K562 (cell line): ENCODE data around the gene SLC3A2. TPM values are rescaled to one million over a fixed set of nuclear protein-coding genes. Genes with fewer than 3 reads are reported as not detected.

Experiments used
- HCFC1 ChIP-seq: IDR thresholded peaks from 2 replicates; pipeline ENCODE4 v1.6.1; 2012; ENCODE audit warnings: low read depth, low read length, improper control_type of control experiment
- PHF8 ChIP-seq: fragments of 200-600 bp; sonication (generic); IDR thresholded peaks from 2 replicates; pipeline ENCODE4 v1.6.1; 2012; ENCODE audit warnings: mixed run types, mild to moderate bottlenecking, inconsistent platforms, low read length, moderate library complexity, borderline replicate concordance
- RBM14 ChIP-seq: fragments of 200-400 bp; formaldehyde crosslinking; IDR thresholded peaks from 2 replicates; pipeline ENCODE4 v1.6.1; 2018; ENCODE audit warnings: low read depth, mild to moderate bottlenecking, low read length, moderate library complexity, borderline replicate concordance; ENCODE audit not compliant: insufficient read depth
- XRCC3 ChIP-seq: fragments of 450-650 bp; IDR thresholded peaks from 2 replicates; pipeline ENCODE4 v1.6.1; 2017; ENCODE audit warnings: mild to moderate bottlenecking, moderate library complexity
- ZNF318 ChIP-seq, 2 experiments: fragments of 450-650 bp; IDR thresholded peaks; 2 replicates each; pipeline ENCODE4 v1.6.1; 2016; ENCODE audit warnings: mild to moderate bottlenecking in 2 of 2, borderline replicate concordance in 1 of 2, low read depth in 1 of 2, moderate library complexity in 1 of 2
- polyA plus RNA-seq, 8 experiments: library from polyadenylated mRNA; depleted of rRNA in 4 of 8; stranded (reverse) in 5 of 8; unstranded in 3 of 8; fragments of >200 nt; fragmentation: Nextera tagmentation in 2 of 8; fragmentation: Illumina TruSeq in 1 of 8; extraction: Ambion mirVana in 2 of 8; extraction: Trizol in 1 of 8; gene quantifications; 2 replicates each; pipeline versions ENCODE4 v1.2.1 to v1.2.3, GENCODE V29; 2011 to 2014; ENCODE audit warnings: inconsistent platforms in 1 of 8, missing spikeins in 1 of 8
- total RNA-seq, 7 experiments: library from RNA; depleted of rRNA in 6 of 7; stranded (reverse); fragments of >200 nt in 6 of 7; fragmentation: Illumina TruSeq in 2 of 7; extraction: Trizol in 2 of 7; gene quantifications; 2 replicates each; pipeline versions ENCODE4 v1.2.1 to v1.2.3, GENCODE V29; 2011 to 2021; ENCODE audit warnings: low replicate concordance in 1 of 7
- TF ChIP-seq, protein P1 (sequence below): fragments of 200-800 bp; sonication (Bioruptor generic); IDR thresholded peaks from 2 replicates; pipeline ENCODE4 v1.6.1; 2016; ENCODE audit warnings: missing genetic modification characterization, missing compliant biosample characterization
- TF ChIP-seq, protein P2 (sequence below): sonication (generic); formaldehyde crosslinking; IDR thresholded peaks from 2 replicates; pipeline ENCODE4 v1.5.0; 2020; ENCODE audit warnings: missing genetic modification reagents
- TF ChIP-seq, protein P3 (sequence below), 2 experiments: fragments of 450-650 bp; conservative IDR thresholded peaks; 2 replicates each; pipeline ENCODE4 v1.6.1; 2017; ENCODE audit warnings: mild to moderate bottlenecking in 2 of 2, moderate library complexity in 2 of 2

The SLC3A2 gene
- total and polyA plus RNA-seq, 9 of the 15 experiments (the other 6 are each of a cell fraction or from before 2014, with no cell fraction given) = 20.0 to 296 (median 214) TPM

GRCh38 chr11:62881579-62882430 lies 1.1 kb downstream of the SLC3A2 start (continued):
- TF ChIP-seq ZNF318 (IDR thresholded peaks at IDR 0.05; ENCODE audit: borderline replicate concordance in 1 of 2, low read depth in 1 of 2) (peak in 1 of 2 experiments; percentile 84; a peak in 2 of 4 replicates), PHF8 (no peak), RBM14 (no peak), XRCC3 (no peak), HCFC1 (no peak)
- TF ChIP-seq, protein P1, sequence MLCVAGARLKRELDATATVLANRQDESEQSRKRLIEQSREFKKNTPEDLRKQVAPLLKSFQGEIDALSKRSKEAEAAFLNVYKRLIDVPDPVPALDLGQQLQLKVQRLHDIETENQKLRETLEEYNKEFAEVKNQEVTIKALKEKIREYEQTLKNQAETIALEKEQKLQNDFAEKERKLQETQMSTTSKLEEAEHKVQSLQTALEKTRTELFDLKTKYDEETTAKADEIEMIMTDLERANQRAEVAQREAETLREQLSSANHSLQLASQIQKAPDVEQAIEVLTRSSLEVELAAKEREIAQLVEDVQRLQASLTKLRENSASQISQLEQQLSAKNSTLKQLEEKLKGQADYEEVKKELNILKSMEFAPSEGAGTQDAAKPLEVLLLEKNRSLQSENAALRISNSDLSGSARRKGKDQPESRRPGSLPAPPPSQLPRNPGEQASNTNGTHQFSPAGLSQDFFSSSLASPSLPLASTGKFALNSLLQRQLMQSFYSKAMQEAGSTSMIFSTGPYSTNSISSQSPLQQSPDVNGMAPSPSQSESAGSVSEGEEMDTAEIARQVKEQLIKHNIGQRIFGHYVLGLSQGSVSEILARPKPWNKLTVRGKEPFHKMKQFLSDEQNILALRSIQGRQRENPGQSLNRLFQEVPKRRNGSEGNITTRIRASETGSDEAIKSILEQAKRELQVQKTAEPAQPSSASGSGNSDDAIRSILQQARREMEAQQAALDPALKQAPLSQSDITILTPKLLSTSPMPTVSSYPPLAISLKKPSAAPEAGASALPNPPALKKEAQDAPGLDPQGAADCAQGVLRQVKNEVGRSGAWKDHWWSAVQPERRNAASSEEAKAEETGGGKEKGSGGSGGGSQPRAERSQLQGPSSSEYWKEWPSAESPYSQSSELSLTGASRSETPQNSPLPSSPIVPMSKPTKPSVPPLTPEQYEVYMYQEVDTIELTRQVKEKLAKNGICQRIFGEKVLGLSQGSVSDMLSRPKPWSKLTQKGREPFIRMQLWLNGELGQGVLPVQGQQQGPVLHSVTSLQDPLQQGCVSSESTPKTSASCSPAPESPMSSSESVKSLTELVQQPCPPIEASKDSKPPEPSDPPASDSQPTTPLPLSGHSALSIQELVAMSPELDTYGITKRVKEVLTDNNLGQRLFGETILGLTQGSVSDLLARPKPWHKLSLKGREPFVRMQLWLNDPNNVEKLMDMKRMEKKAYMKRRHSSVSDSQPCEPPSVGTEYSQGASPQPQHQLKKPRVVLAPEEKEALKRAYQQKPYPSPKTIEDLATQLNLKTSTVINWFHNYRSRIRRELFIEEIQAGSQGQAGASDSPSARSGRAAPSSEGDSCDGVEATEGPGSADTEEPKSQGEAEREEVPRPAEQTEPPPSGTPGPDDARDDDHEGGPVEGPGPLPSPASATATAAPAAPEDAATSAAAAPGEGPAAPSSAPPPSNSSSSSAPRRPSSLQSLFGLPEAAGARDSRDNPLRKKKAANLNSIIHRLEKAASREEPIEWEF (CRISPR knock-in tag) = 0 out of 2 replicates have a peak, but pooled peaks have one; percentile 41
- TF ChIP-seq, protein P2, sequence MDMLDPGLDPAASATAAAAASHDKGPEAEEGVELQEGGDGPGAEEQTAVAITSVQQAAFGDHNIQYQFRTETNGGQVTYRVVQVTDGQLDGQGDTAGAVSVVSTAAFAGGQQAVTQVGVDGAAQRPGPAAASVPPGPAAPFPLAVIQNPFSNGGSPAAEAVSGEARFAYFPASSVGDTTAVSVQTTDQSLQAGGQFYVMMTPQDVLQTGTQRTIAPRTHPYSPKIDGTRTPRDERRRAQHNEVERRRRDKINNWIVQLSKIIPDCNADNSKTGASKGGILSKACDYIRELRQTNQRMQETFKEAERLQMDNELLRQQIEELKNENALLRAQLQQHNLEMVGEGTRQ (CRISPR knock-in tag) = peak; percentile 80
- TF ChIP-seq, protein P3, sequence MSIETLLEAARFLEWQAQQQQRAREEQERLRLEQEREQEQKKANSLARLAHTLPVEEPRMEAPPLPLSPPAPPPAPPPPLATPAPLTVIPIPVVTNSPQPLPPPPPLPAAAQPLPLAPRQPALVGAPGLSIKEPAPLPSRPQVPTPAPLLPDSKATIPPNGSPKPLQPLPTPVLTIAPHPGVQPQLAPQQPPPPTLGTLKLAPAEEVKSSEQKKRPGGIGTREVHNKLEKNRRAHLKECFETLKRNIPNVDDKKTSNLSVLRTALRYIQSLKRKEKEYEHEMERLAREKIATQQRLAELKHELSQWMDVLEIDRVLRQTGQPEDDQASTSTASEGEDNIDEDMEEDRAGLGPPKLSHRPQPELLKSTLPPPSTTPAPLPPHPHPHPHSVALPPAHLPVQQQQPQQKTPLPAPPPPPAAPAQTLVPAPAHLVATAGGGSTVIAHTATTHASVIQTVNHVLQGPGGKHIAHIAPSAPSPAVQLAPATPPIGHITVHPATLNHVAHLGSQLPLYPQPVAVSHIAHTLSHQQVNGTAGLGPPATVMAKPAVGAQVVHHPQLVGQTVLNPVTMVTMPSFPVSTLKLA (conservative IDR thresholded peaks at IDR 0.05) = peak; percentile 0 to 78; a peak in 3 of 4 replicates
